Muscle layer of duodenum (tissue), 2 donors: Measurements from ENCODE around the gene FAM227B.

Experiments
- H3K27ac ChIP-seq: one replicate; pipeline ENCODE4 v1.7.0; 2013; ENCODE audit warnings: mild to moderate bottlenecking, low read length
- H3K27me3 ChIP-seq: one replicate; pipeline ENCODE4 v1.7.0; 2013; ENCODE audit warnings: low read depth, mild to moderate bottlenecking, control low read depth, low read length
- H3K36me3 ChIP-seq, 2 donors: one replicate each; pipeline ENCODE4 v1.7.0; 2013; ENCODE audit warnings: low read length in 2 of 2, control low read depth in 1 of 2, mild to moderate bottlenecking in 1 of 2; ENCODE audit not compliant: insufficient read depth in 2 of 2, control insufficient read depth in 1 of 2
- H3K4me1 ChIP-seq, 2 donors: one replicate each; pipeline ENCODE4 v1.7.0; 2013; ENCODE audit warnings: low read length in 2 of 2, mild to moderate bottlenecking in 2 of 2, control low read depth in 1 of 2, moderate library complexity in 1 of 2; ENCODE audit not compliant: insufficient read depth in 2 of 2, control insufficient read depth in 1 of 2
- H3K4me3 ChIP-seq, 2 donors: one replicate each; pipeline ENCODE4 v1.7.0; 2013; ENCODE audit warnings: low read length in 2 of 2, low read depth in 1 of 2, mild to moderate bottlenecking in 1 of 2
- H3K9me3 ChIP-seq, 2 donors: one replicate each; pipeline ENCODE4 v1.7.0; 2013; ENCODE audit warnings: low read length in 2 of 2, control low read depth in 1 of 2, mild to moderate bottlenecking in 1 of 2; ENCODE audit not compliant: control insufficient read depth in 1 of 2
- donor health status: healthy.

Gene FAM227B

DNA sequence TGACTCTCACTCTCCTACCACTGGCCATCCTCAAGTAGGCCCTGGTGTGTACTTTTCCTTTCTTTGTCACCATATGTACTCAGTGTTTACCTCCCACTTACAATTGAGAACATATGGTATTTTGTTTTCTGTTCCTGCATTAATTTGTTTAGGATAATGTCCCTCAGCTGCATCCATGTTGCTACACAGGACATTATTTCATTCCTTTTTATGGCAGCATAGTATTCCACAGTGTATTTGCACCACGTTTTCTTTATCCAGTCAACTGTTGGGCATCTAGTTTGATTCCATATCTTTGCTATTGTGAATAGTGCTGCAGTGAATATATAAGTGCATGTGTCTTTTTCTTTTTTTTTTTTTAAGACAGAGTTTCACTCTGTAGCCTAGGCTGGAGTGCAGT lies 324.4 kb downstream of the FAM227B start:
- Histone ChIP-seq H3K4me3 (no peak overlapping the region), H3K36me3 (peaks cover 13 to 14% of the 10 kb centered on the region in 2 donors), H3K27me3 (no peaks in the 10 kb centered on the region), H3K9me3 (no peaks in the 10 kb centered on the region), H3K27ac (no peak overlapping the region), H3K4me1 (no peaks in the 10 kb centered on the region)

DNA sequence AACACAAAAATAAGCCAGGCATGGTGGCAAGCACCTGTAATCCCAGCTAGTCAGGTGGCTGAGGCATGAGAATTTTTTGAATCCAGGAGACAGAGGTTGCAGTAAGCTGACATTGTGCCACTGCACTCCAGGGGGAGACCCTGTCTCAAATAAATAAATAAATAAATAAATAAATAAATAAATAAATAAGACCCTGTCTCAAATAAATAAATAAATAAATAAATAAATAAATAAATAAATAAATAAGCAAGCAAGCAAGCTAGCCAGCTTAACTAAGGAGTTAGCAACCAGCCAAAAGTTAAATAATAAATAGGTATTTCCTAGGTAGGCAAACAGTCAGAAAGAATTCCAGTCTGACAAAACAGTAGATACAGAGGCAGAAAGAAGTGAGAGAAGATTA lies 326.7 kb downstream of the FAM227B start:
- Histone ChIP-seq H3K27ac (no peak overlapping the region), H3K27me3 (no peaks in the 10 kb centered on the region), H3K36me3 (peaks cover 13 to 14% of the 10 kb centered on the region in 2 donors), H3K9me3 (no peaks in the 10 kb centered on the region), H3K4me1 (peaks cover 0 to 3% of the 10 kb centered on the region in 2 donors), H3K4me3 (no peak overlapping the region)

- H3K4me1 ChIP-seq, result peaks cover 0 to 3% of the 10 kb centered on the region in 2 donors
Observed at GRCh38 chr15:49290191-49290590, 330.4 kb downstream of the FAM227B start.

GRCh38 chr15:49288391-49288790 lies 332.2 kb downstream of the FAM227B start:
- H3K4me3 ChIP-seq, result no peak overlapping the region
- no peak overlapping the region for H3K27ac ChIP-seq
- no peaks in the 10 kb centered on the region for H3K9me3 ChIP-seq
- peaks cover 0 to 3% of the 10 kb centered on the region in 2 donors for H3K4me1 ChIP-seq
- no peaks in the 10 kb centered on the region for H3K27me3 ChIP-seq
- peaks cover 22 to 32% of the 10 kb centered on the region in 2 donors for H3K36me3 ChIP-seq

More at GRCh38 chr15:49290191-49290590, 330.4 kb downstream of the FAM227B start:
- H3K9me3 ChIP-seq, result no peaks in the 10 kb centered on the region
- no peak overlapping the region for H3K27ac ChIP-seq
- no peaks in the 10 kb centered on the region for H3K27me3 ChIP-seq
- no peak overlapping the region for H3K4me3 ChIP-seq
- H3K36me3 ChIP-seq, result peaks cover 12 to 19% of the 10 kb centered on the region in 2 donors

GRCh38 chr15:49287481-49287880 lies 333.1 kb downstream of the FAM227B start:
- Histone ChIP-seq H3K9me3 (no peaks in the 10 kb centered on the region), H3K4me3 (no peak overlapping the region), H3K27ac (no peak overlapping the region), H3K4me1 (peaks cover 0 to 3% of the 10 kb centered on the region in 2 donors), H3K36me3 (peaks cover 20 to 28% of the 10 kb centered on the region in 2 donors), H3K27me3 (no peaks in the 10 kb centered on the region)

GRCh38 chr15:49286649-49287404 lies 333.8 kb downstream of the FAM227B start:
- H3K36me3 ChIP-seq, result peaks cover 17 to 23% of the 10 kb centered on the region in 2 donors
- H3K27ac ChIP-seq, result no peak overlapping the region

GRCh38 chr15:49282366-49282765 lies 338.3 kb downstream of the FAM227B start:
- Histone ChIP-seq H3K9me3 (no peaks in the 10 kb centered on the region), H3K36me3 (peaks cover 17 to 23% of the 10 kb centered on the region in 2 donors), H3K4me1 (no peaks in the 10 kb centered on the region), H3K27me3 (no peaks in the 10 kb centered on the region), H3K27ac (no peak overlapping the region), H3K4me3 (no peak overlapping the region)

More at GRCh38 chr15:49286649-49287404, 333.8 kb downstream of the FAM227B start:
- peaks cover 0 to 3% of the 10 kb centered on the region in 2 donors for H3K4me1 ChIP-seq
- no peaks in the 10 kb centered on the region for H3K9me3 ChIP-seq
- H3K4me3 ChIP-seq, result no peak overlapping the region
- no peaks in the 10 kb centered on the region for H3K27me3 ChIP-seq

DNA sequence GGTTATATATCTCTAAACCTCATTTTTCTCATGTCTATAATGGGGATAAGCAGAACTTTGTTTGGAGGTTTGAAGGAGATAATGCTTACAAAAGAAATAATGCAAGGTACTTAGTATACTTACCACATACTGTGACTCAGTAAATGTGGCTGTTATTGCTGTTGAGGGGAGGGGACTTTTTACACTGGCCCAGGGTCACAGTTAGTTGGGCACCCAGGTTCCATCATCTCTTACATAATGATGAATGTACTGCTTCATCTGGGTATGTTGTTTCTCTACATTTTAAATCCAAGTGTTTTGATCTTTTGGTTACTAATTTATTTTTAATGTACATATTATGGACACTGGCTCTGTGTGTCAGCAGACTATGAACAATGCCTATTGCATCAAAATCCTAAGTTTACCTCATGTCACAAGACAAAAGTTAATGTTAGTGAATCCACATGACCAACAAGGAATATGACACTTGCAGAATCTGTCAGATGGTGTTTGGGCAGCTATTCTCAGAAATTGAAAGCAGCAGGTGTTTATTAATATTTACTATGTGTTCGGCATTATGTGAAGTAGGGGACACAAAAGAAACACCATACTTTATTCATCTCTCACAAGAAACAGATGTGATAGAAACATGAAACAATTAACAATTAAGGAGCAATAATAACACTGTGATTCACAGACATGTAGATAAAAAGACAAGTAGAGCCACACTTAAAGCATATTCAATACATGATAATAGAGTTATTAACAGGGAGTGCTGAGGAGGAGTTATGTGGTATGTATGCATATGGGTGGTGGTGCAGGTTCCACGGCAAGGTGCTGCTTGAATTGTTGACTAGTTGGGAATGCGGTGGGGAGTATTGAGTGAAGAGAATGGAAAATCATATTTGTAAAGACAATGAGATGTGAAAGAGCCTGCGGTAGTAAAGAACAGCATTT lies 340.8 kb downstream of the FAM227B start:
- H3K4me1 ChIP-seq, result no peaks in the 10 kb centered on the region
- H3K4me3 ChIP-seq, result no peak overlapping the region
- no peak overlapping the region for H3K27ac ChIP-seq
- H3K27me3 ChIP-seq, result no peaks in the 10 kb centered on the region
- H3K9me3 ChIP-seq, result no peaks in the 10 kb centered on the region
- H3K36me3 ChIP-seq, result peaks cover 12 to 17% of the 10 kb centered on the region in 2 donors

- H3K27me3 ChIP-seq, result no peaks in the 10 kb centered on the region
- no peak overlapping the region for H3K4me3 ChIP-seq
Observed at GRCh38 chr15:49278751-49279150, 341.9 kb downstream of the FAM227B start.

More at GRCh38 chr15:49278751-49279150, 341.9 kb downstream of the FAM227B start:
- peaks cover 0 to 3% of the 10 kb centered on the region in 2 donors for H3K4me1 ChIP-seq
- H3K27ac ChIP-seq, result no peak overlapping the region
- H3K9me3 ChIP-seq, result no peaks in the 10 kb centered on the region
- H3K36me3 ChIP-seq, result peaks cover 6 to 8% of the 10 kb centered on the region in 2 donors
